OCI-LY3 (cell line): Measurements from ENCODE around the gene ADGRG1.

Experiments
- CTCF ChIP-seq: fragments of 200-600, 300-600 bp; sonication (generic); IDR thresholded peaks from 2 replicates; pipeline ENCODE4 v1.5.1; 2014; ENCODE audit warnings: antibody characterized with exemption, low read length, low read depth
- EZH2phosphoT487 ChIP-seq: fragments of 200-600 bp; shearing (Covaris generic); IDR thresholded peaks from 2 replicates; pipeline ENCODE4 v1.6.1; 2018; ENCODE audit warnings: antibody characterized with exemption, mixed run types, low read depth

- no peak for TF ChIP-seq CTCF
- no peak for TF ChIP-seq EZH2phosphoT487
These were observed 21.5 kb upstream of the ADGRG1 start for GRCh38 chr16:57606847-57607501.
